ENCODE data around the gene DUOX1.

- TF ChIP-seq CTCF (IDR thresholded peaks at IDR 0.05): no peak
- no peak for TF ChIP-seq POLR2A (IDR thresholded peaks at IDR 0.05)
- TF ChIP-seq POLR2AphosphoS5 (IDR thresholded peaks at IDR 0.05): no peak
Measured at GRCh38 chr15:45187578-45187893, 57.7 kb downstream of the DUOX1 start.
